ENCODE results near the gene SH3RF1. TPM values are rescaled to one million over a fixed set of nuclear protein-coding genes. Genes with fewer than 3 reads are reported as not detected.

SH3RF1 gene
- total RNA-seq, 1 donor from 2014 or later: 35.2 TPM

DNA sequence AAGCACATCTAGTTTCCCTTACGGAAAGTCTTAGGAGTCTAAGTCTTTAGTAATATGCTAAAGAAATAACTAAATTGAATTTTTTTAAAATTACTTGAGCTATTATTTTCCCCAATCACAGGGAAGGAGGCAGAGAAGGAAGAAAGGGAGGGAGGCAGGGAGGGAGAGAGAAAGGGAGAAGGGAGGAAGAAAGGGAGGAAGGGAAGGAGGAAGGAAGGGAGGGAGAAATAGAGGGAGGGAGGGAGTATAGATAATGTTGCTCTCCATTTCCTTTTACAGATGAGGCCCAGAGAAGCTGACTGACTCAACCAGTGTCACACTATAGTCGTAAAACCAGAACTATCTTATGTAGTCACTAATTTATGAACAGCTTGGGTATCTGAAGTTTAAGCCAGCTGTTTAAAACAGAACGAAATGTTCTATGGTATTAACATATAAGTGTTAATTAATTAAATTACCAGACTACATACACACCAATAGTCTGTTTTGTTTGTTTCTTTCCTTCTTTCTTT is 14.6 kb downstream of the SH3RF1 start:
- H3K36me3 Mint-ChIP-seq (ENCODE audit: unreplicated experiment): no peaks in the 10 kb centered on the region
- H3K27ac Mint-ChIP-seq (ENCODE audit: unreplicated experiment): no peak overlapping the region
- no peak overlapping the region for H3K4me3 Mint-ChIP-seq (ENCODE audit: unreplicated experiment)
- peaks cover 8% of the 10 kb centered on the region for H3K9me3 Mint-ChIP-seq (ENCODE audit: unreplicated experiment)
- TF ChIP-seq, protein P1, sequence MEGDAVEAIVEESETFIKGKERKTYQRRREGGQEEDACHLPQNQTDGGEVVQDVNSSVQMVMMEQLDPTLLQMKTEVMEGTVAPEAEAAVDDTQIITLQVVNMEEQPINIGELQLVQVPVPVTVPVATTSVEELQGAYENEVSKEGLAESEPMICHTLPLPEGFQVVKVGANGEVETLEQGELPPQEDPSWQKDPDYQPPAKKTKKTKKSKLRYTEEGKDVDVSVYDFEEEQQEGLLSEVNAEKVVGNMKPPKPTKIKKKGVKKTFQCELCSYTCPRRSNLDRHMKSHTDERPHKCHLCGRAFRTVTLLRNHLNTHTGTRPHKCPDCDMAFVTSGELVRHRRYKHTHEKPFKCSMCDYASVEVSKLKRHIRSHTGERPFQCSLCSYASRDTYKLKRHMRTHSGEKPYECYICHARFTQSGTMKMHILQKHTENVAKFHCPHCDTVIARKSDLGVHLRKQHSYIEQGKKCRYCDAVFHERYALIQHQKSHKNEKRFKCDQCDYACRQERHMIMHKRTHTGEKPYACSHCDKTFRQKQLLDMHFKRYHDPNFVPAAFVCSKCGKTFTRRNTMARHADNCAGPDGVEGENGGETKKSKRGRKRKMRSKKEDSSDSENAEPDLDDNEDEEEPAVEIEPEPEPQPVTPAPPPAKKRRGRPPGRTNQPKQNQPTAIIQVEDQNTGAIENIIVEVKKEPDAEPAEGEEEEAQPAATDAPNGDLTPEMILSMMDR (IDR thresholded peaks at IDR 0.05; ENCODE audit: partially characterized antibody, unreplicated experiment): no peak
- H3K4me1 Mint-ChIP-seq (ENCODE audit: low read depth, unreplicated experiment): peaks cover 70% of the 10 kb centered on the region
- H3K27me3 Mint-ChIP-seq (ENCODE audit: unreplicated experiment): peaks cover 6% of the 10 kb centered on the region
- no peak for DNase-seq

DNA sequence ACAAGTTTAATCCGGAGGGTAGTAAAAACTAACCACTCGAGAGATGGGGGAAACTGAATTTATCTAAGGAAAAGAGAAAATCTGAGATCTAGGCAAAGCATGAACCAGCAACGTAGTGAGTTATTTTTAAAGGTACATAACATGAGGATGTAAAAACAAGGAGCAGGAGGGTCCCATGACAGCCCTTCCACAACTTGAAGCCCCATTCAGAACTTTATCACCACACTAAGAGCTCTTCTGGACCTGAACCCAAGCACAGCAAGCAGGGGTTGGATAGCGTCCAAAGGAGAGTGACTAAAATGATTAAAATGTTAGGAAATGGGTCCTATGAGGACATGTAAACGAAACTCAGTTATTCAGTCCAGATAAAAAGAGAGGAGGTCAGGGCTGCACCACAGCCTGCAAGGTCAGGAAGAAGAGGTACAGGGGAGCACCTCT is 16.2 kb downstream of the SH3RF1 start:
- DNase-seq: no peak
- peaks cover 6% of the 10 kb centered on the region for H3K27me3 Mint-ChIP-seq (ENCODE audit: unreplicated experiment)
- TF ChIP-seq, protein P1 (IDR thresholded peaks at IDR 0.05; ENCODE audit: partially characterized antibody, unreplicated experiment): no peak
- no peak overlapping the region for H3K4me3 Mint-ChIP-seq (ENCODE audit: unreplicated experiment)
- H3K9me3 Mint-ChIP-seq (ENCODE audit: unreplicated experiment): peaks cover 8% of the 10 kb centered on the region
- H3K36me3 Mint-ChIP-seq (ENCODE audit: unreplicated experiment): no peaks in the 10 kb centered on the region
- peaks cover 62% of the 10 kb centered on the region for H3K4me1 Mint-ChIP-seq (ENCODE audit: low read depth, unreplicated experiment)
- H3K27ac Mint-ChIP-seq (ENCODE audit: unreplicated experiment): peak overlapping the region; percentile 35

GRCh38 chr4:169253904-169254303 is 16.9 kb downstream of the SH3RF1 start:
- Mint-ChIP-seq H3K27ac (ENCODE audit: unreplicated experiment) (no peak overlapping the region), H3K4me3 (ENCODE audit: unreplicated experiment) (no peak overlapping the region), H3K36me3 (ENCODE audit: unreplicated experiment) (no peaks in the 10 kb centered on the region), H3K4me1 (ENCODE audit: low read depth, unreplicated experiment) (peaks cover 60% of the 10 kb centered on the region), H3K27me3 (ENCODE audit: unreplicated experiment) (peaks cover 6% of the 10 kb centered on the region), H3K9me3 (ENCODE audit: unreplicated experiment) (peaks cover 5% of the 10 kb centered on the region)
- TF ChIP-seq, protein P1 (IDR thresholded peaks at IDR 0.05; ENCODE audit: partially characterized antibody, unreplicated experiment): no peak
- DNase-seq: no peak

DNA sequence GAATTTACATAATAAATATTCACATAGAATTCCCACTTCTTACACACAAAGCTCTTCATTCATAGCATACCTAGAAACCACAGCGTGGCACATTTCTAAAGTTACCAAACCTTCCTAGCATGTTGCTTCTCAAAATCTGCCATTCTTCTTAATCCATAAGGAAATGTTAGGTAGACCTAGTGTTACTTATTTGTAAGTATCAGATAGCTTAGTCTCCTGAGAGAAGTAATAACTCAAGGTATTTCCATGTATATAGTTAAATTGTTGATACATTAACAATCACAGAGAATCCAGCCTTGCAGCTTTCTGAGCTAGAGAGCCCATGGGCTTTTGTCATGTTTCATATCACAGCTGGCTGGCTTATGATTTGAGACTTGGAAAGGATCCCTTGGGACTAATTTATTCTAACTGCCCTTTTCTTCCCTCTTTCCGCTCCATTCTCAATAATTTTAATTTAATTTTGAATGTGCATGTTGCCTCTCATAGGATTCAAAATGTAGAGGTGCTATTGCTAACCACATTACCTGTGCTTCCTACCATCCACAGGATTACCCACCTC is 17.6 kb downstream of the SH3RF1 start:
- H3K27me3 Mint-ChIP-seq (ENCODE audit: unreplicated experiment): peaks cover 4% of the 10 kb centered on the region
- peak overlapping the region; percentile 60 for H3K27ac Mint-ChIP-seq (ENCODE audit: unreplicated experiment)
- H3K4me1 Mint-ChIP-seq (ENCODE audit: low read depth, unreplicated experiment): peaks cover 56% of the 10 kb centered on the region
- no peaks in the 10 kb centered on the region for H3K36me3 Mint-ChIP-seq (ENCODE audit: unreplicated experiment)
- no peak for DNase-seq
- H3K4me3 Mint-ChIP-seq (ENCODE audit: unreplicated experiment): peak overlapping the region; percentile 13
- peaks cover 4% of the 10 kb centered on the region for H3K9me3 Mint-ChIP-seq (ENCODE audit: unreplicated experiment)
- TF ChIP-seq, protein P1 (IDR thresholded peaks at IDR 0.05; ENCODE audit: partially characterized antibody, unreplicated experiment): no peak

DNA sequence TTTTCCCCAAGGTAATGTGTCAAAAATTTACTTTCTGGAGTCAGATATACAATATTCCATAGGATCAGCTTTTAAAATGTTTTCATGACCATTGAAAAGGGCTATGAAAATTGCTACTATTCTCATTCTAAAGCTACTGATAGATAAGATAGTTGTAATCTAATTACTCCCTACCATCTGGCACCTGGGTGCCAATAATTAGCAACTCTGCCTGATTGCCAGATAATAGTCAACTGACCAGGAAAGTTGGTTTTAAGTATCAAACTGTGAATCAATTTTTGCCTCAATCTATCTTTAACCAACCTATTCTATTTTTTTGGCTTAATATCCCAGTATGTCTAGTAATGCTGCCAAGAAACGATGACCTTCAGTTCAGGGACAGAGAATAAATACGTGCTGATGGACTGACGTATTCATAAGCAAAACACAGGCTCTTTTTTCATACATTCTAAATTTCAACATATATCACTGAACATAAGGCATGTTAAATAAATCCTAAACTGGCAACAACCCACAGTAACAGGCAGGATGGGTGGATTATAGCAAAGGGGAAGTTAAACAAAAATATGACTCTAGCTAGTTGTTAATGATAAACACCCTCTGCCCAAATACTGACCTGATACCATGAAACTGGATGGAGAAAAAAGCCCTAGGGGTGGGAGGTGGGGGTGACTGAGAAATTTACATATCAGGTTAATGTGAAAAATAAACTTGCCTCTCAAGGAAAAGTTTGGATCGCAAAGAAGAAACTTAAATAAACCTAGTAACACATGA is 18.2 kb downstream of the SH3RF1 start:
- no peak for DNase-seq
- Mint-ChIP-seq H3K4me1 (ENCODE audit: low read depth, unreplicated experiment) (peaks cover 50% of the 10 kb centered on the region), H3K27me3 (ENCODE audit: unreplicated experiment) (peaks cover 4% of the 10 kb centered on the region), H3K9me3 (ENCODE audit: unreplicated experiment) (peaks cover 2% of the 10 kb centered on the region), H3K4me3 (ENCODE audit: unreplicated experiment) (peak overlapping the region; percentile 13), H3K36me3 (ENCODE audit: unreplicated experiment) (no peaks in the 10 kb centered on the region), H3K27ac (ENCODE audit: unreplicated experiment) (peak overlapping the region; percentile 74)
- TF ChIP-seq, protein P1 (IDR thresholded peaks at IDR 0.05; ENCODE audit: partially characterized antibody, unreplicated experiment): no peak

Measured in glutamatergic neuron (in vitro differentiated cells).